IMR-90 (cell line): Measurements from ENCODE around the gene C7orf57. TPM values are rescaled to one million over a fixed set of nuclear protein-coding genes. Genes with fewer than 3 reads are reported as not detected.

Experiments
- ATAC-seq: fragments of 200-7000 bp; cut with Tn5 transposase; 2 replicates; pipeline ENCODE4 v1.9.1; 2020; ENCODE audit warnings: low read depth, mild to moderate bottlenecking, moderate library complexity
- BruUV-seq: library from RNA; stranded (reverse); fragments of 400-500 nt; replicated peaks from 2 replicates; lab custom pipeline; 2021; lab: Mats Ljungman, UMichigan
- CTCF ChIA-PET: fragments of 300-600 bp; formaldehyde crosslinking; extraction: SDS; loops from one replicate; lab custom pipeline; 2021; ENCODE audit warnings: antibody characterized with exemption; lab: Yijun Ruan, JAX
- POLR2A ChIA-PET: fragments of 300-600 bp; sonication (Branson Sonifier 250); formaldehyde crosslinking; loops from one replicate; lab custom pipeline; 2022; ENCODE audit warnings: antibody characterized with exemption; ENCODE audit not compliant: unreplicated experiment; lab: Charles Lee
- DNase-seq: peaks from one replicate; pipeline ENCODE4 v3.0.0; 2013
- H2AFZ ChIP-seq: replicated peaks from 2 replicates; pipeline ENCODE3; 2013; ENCODE audit warnings: low read length, mild to moderate bottlenecking; ENCODE audit not compliant: poor library complexity
- H2AK5ac ChIP-seq: 2 replicates; pipeline ENCODE4 v1.6.1; 2013; ENCODE audit warnings: low read depth, low read length, inconsistent platforms
- H2AK9ac ChIP-seq: replicated peaks from 2 replicates; pipeline ENCODE3; 2013; ENCODE audit warnings: mild to moderate bottlenecking, low read depth, low read length, moderate library complexity; ENCODE audit not compliant: poor library complexity
- H2BK120ac ChIP-seq: 2 replicates; pipeline ENCODE4 v1.6.1; 2013; ENCODE audit warnings: low read depth, low read length, inconsistent platforms
- H2BK15ac ChIP-seq: 3 replicates; pipeline ENCODE4 v1.6.1; 2013; ENCODE audit warnings: low read depth, low read length, inconsistent platforms
- H2BK20ac ChIP-seq: 2 replicates; pipeline ENCODE4 v1.6.1; 2013; ENCODE audit warnings: low read depth, mild to moderate bottlenecking, inconsistent platforms, low read length, moderate library complexity
- H2BK5ac ChIP-seq: 2 replicates; pipeline ENCODE4 v1.6.1; 2013; ENCODE audit warnings: mild to moderate bottlenecking, low read depth, low read length, inconsistent platforms; ENCODE audit not compliant: poor library complexity, severe bottlenecking
- H3K14ac ChIP-seq: replicated peaks from 2 replicates; pipeline ENCODE4 v1.6.1; 2013; ENCODE audit warnings: low read depth, low read length, inconsistent platforms
- H3K18ac ChIP-seq: 2 replicates; pipeline ENCODE4 v1.6.1; 2013; ENCODE audit warnings: low read depth, low read length, control low read depth
- H3K23ac ChIP-seq: 2 replicates; pipeline ENCODE4 v1.6.1; 2013; ENCODE audit warnings: low read depth, low read length, inconsistent platforms
- H3K27ac ChIP-seq: 2 replicates; pipeline ENCODE4 v1.5.1; 2013; ENCODE audit warnings: mild to moderate bottlenecking, control low read depth, low read length; ENCODE audit not compliant: insufficient read depth
- H3K27me3 ChIP-seq: 2 replicates; pipeline ENCODE4 v1.6.1; 2013; ENCODE audit warnings: low read length; ENCODE audit not compliant: control insufficient read depth, insufficient read depth
- H3K36me3 ChIP-seq: 2 replicates; pipeline ENCODE4 v1.6.1; 2013; ENCODE audit warnings: low read length, mixed read lengths; ENCODE audit not compliant: control insufficient read depth, insufficient read depth
- H3K4ac ChIP-seq: 2 replicates; pipeline ENCODE4 v1.6.1; 2013; ENCODE audit warnings: low read depth, low read length, inconsistent platforms
- H3K4me1 ChIP-seq: 2 replicates; pipeline ENCODE4 v1.6.1; 2013; ENCODE audit warnings: low read length, mixed read lengths; ENCODE audit not compliant: control insufficient read depth, insufficient read depth
- H3K4me2 ChIP-seq: 2 replicates; pipeline ENCODE4 v1.6.1; 2013; ENCODE audit warnings: low read depth, mild to moderate bottlenecking, control low read depth, low read length, moderate library complexity
- H3K4me3 ChIP-seq: 2 replicates; pipeline ENCODE4 v1.5.1; 2013; ENCODE audit warnings: low read depth, mild to moderate bottlenecking, control low read depth, low read length, moderate library complexity; ENCODE audit not compliant: insufficient read depth
- H3K56ac ChIP-seq: 2 replicates; pipeline ENCODE4 v1.6.1; 2013; ENCODE audit warnings: low read length, inconsistent platforms; ENCODE audit not compliant: insufficient read depth; ENCODE audit errors: extremely low read depth
- H3K79me1 ChIP-seq, 2 experiments: 2 replicates each; pipeline ENCODE4 v1.6.1; 2013; ENCODE audit warnings: low read length in 2 of 2, inconsistent platforms in 1 of 2, low read depth in 1 of 2
- H3K9ac ChIP-seq: 2 replicates; pipeline ENCODE4 v1.6.1; 2013; ENCODE audit warnings: low read depth, low read length, control low read depth
- H3K9me1 ChIP-seq: 2 replicates; pipeline ENCODE4 v1.6.1; 2013; ENCODE audit warnings: low read length, inconsistent platforms; ENCODE audit not compliant: insufficient read depth
- H3K9me3 ChIP-seq: 2 replicates; pipeline ENCODE4 v1.6.1; 2013; ENCODE audit warnings: low read length; ENCODE audit not compliant: control insufficient read depth, insufficient read depth
- H4K20me1 ChIP-seq: 2 replicates; pipeline ENCODE4 v1.6.1; 2013; ENCODE audit warnings: low read length, inconsistent platforms; ENCODE audit not compliant: insufficient read depth
- H4K5ac ChIP-seq: 2 replicates; pipeline ENCODE4 v1.6.1; 2013; ENCODE audit warnings: mild to moderate bottlenecking, low read depth, low read length, control low read depth
- H4K8ac ChIP-seq, 2 experiments: 2 replicates each; pipeline ENCODE4 v1.6.1; 2013; ENCODE audit warnings: low read depth in 2 of 2, low read length in 2 of 2, control low read depth in 1 of 2, inconsistent platforms in 1 of 2
- H4K91ac ChIP-seq: 2 replicates; pipeline ENCODE4 v1.6.1; 2013; ENCODE audit warnings: low read depth, low read length, inconsistent platforms; ENCODE audit not compliant: insufficient read depth
- BHLHE40 ChIP-seq: fragments of 150-350 bp; IDR thresholded peaks from 2 replicates; pipeline ENCODE4 v1.6.1; 2016; ENCODE audit warnings: mild to moderate bottlenecking, low read depth, low read length
- CHD1 ChIP-seq: IDR thresholded peaks from 2 replicates; pipeline ENCODE4 v1.6.1; 2012; ENCODE audit warnings: low read depth, low read length, improper control_type of control experiment
- CTCF ChIP-seq: conservative IDR thresholded peaks from 2 replicates; pipeline ENCODE4 v1.5.1; 2012; ENCODE audit warnings: mild to moderate bottlenecking, low read depth, low read length, improper control_type of control experiment
- FOS ChIP-seq: fragments of 150-350 bp; IDR thresholded peaks from 2 replicates; pipeline ENCODE4 v1.6.1; 2016; ENCODE audit warnings: low read depth, low read length
- MAFK ChIP-seq: IDR thresholded peaks from 2 replicates; pipeline ENCODE4 v1.6.1; 2012; ENCODE audit warnings: low read depth, low read length, improper control_type of control experiment
- MXI1 ChIP-seq: IDR thresholded peaks from 2 replicates; pipeline ENCODE4 v1.6.1; 2012; ENCODE audit warnings: low read depth, mild to moderate bottlenecking, low read length, moderate library complexity, borderline replicate concordance
- NFE2L2 ChIP-seq: fragments of 150-350 bp; IDR thresholded peaks from 2 replicates; pipeline ENCODE4 v1.6.1; 2016; ENCODE audit warnings: low read depth, mild to moderate bottlenecking, low read length
- POLR2A ChIP-seq: IDR thresholded peaks from 2 replicates; pipeline ENCODE4 v1.6.1; 2012; ENCODE audit warnings: mild to moderate bottlenecking, low read depth, low read length
- RAD21 ChIP-seq: IDR thresholded peaks from 2 replicates; pipeline ENCODE4 v1.6.1; 2012; ENCODE audit warnings: low read length, improper control_type of control experiment
- RFX5 ChIP-seq: IDR thresholded peaks from 2 replicates; pipeline ENCODE4 v1.8.0; 2012; ENCODE audit warnings: low read depth, mild to moderate bottlenecking, low read length, moderate library complexity
- SMC3 ChIP-seq: fragments of 150-350 bp; IDR thresholded peaks from 2 replicates; pipeline ENCODE4 v1.6.1; 2016; ENCODE audit warnings: low read depth, mild to moderate bottlenecking, antibody characterized with exemption, low read length, moderate library complexity
- USF2 ChIP-seq: fragments of 150-350 bp; IDR thresholded peaks from 2 replicates; pipeline ENCODE4 v1.6.1; 2017; ENCODE audit warnings: mild to moderate bottlenecking, antibody characterized with exemption, low read length, low read depth
- WGBS, 2 experiments: methylation state at CpG; one replicate each; pipeline versions ENCODE4 v1.1.5 to v1.1.7; 2013; ENCODE audit warnings: missing lambda C conversion rate in 2 of 2; ENCODE audit not compliant: insufficient read length in 1 of 2; ENCODE audit errors: extremely low coverage in 2 of 2; 5-methylcytosine and 5-hydroxymethylcytosine counted together
- dilution Hi-C: fragments of 300-500 bp; cut with HindIII; formaldehyde crosslinking; loops from one replicate; pipeline ENCODE4 v1.14.3; 2018; ENCODE audit warnings: low sequenced_read_pairs; ENCODE audit not compliant: unreplicated experiment
- in situ Hi-C: fragments of 300-500 bp; cut with MboI; formaldehyde crosslinking; loops from 3 replicates; pipeline ENCODE4 v1.14.3; 2019; ENCODE audit warnings: low sequenced_read_pairs, inconsistent platforms, mixed read lengths
- intact Hi-C: fragments of 100-400 bp; cut with micrococcal nuclease; formaldehyde crosslinking; loops from 2 replicates; pipeline ENCODE4 v1.10.0; 2022
- polyA plus RNA-seq, 3 experiments: library from polyadenylated mRNA; depleted of rRNA; stranded (reverse); fragments of >200 nt; gene quantifications; 2 replicates each; pipeline ENCODE4 v1.2.3, GENCODE V29; 2012; ENCODE audit warnings: low replicate concordance in 1 of 3
- total RNA-seq: library from RNA; depleted of rRNA; stranded (reverse); fragments of >200 nt; gene quantifications from 2 replicates; pipeline ENCODE4 v1.2.3, GENCODE V29; 2012

Gene C7orf57
- total and polyA plus RNA-seq, 2 of the 4 experiments (the other 2 are of a cell fraction): not detected

GRCh38 chr7:48042636-48043035, 7.3 kb downstream of the C7orf57 start:
- Histone ChIP-seq H3K9me3 (no peaks in the 10 kb centered on the region), H2BK5ac (no peak overlapping the region), H2BK120ac (peak overlapping the region; percentile 59; the same call in 1 of the 2 replicates), H3K56ac (no peak overlapping the region), H3K14ac (no peak overlapping the region), H2AFZ (no peak overlapping the region), H3K4me1 (peaks cover 3% of the 10 kb centered on the region), H2BK15ac (0 out of 3 replicates have a peak overlapping the region, but pooled peaks have one; percentile 36), H3K4me3 (no peak overlapping the region), H3K27ac (no peak overlapping the region), H4K20me1 (no peaks in the 10 kb centered on the region), H4K8ac (no peak overlapping the region), H4K5ac (no peak overlapping the region), H3K18ac (no peak overlapping the region), H3K27me3 (peaks cover 2% of the 10 kb centered on the region; the same call in 1 of the 2 replicates), H3K4ac (no peak overlapping the region; the same call in 1 of the 2 replicates), H3K9me1 (no peaks in the 10 kb centered on the region; the same call in 1 of the 2 replicates), H3K36me3 (no peaks in the 10 kb centered on the region), H3K79me1 (no peaks in the 10 kb centered on the region), H3K4me2 (no peak overlapping the region), H2BK20ac (no peak overlapping the region), H2AK5ac (no peak overlapping the region), H3K23ac (no peak overlapping the region), H4K91ac (0 out of 2 replicates have a peak overlapping the region, but pooled peaks have one; percentile 10), H2AK9ac (no peak overlapping the region), H3K9ac (no peak overlapping the region)
- BruUV-seq: no TSS peak
- ChIA-PET CTCF (no interaction called here), POLR2A (no interaction called here)
- ATAC-seq: no peak
- intact Hi-C loops: no loop called here
- no peak for TF ChIP-seq FOS
- no peak for TF ChIP-seq CTCF
- TF ChIP-seq SMC3: no peak
- TF ChIP-seq RFX5: no peak
- TF ChIP-seq RAD21: no peak
- no peak for TF ChIP-seq MXI1
- no peak for TF ChIP-seq USF2
- no peak for TF ChIP-seq NFE2L2
- TF ChIP-seq BHLHE40: no peak
- TF ChIP-seq MAFK: no peak
- no peak for TF ChIP-seq CHD1
- no peak for TF ChIP-seq POLR2A
- no peak for DNase-seq
- WGBS, 2 experiments: no CpG with 5 or more reads among the region's 3 CpGs
- dilution Hi-C loops: no loop called here
- in situ Hi-C loops: no loop called here
